Measurements from ENCODE around the gene NTMT2.

- TF ChIP-seq, protein P1, sequence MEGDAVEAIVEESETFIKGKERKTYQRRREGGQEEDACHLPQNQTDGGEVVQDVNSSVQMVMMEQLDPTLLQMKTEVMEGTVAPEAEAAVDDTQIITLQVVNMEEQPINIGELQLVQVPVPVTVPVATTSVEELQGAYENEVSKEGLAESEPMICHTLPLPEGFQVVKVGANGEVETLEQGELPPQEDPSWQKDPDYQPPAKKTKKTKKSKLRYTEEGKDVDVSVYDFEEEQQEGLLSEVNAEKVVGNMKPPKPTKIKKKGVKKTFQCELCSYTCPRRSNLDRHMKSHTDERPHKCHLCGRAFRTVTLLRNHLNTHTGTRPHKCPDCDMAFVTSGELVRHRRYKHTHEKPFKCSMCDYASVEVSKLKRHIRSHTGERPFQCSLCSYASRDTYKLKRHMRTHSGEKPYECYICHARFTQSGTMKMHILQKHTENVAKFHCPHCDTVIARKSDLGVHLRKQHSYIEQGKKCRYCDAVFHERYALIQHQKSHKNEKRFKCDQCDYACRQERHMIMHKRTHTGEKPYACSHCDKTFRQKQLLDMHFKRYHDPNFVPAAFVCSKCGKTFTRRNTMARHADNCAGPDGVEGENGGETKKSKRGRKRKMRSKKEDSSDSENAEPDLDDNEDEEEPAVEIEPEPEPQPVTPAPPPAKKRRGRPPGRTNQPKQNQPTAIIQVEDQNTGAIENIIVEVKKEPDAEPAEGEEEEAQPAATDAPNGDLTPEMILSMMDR (IDR thresholded peaks at IDR 0.05; ENCODE audit: low read depth, low read length), result no peak
- TF ChIP-seq POLR2A (IDR thresholded peaks at IDR 0.05; ENCODE audit: extremely low read depth, insufficient read length), result no peak
Measured at GRCh38 chr1:170162459-170163246, 16.9 kb downstream of the NTMT2 start.

All from NB4 (cell line).